Measurements from ENCODE around the gene SEPTIN6.

DNA sequence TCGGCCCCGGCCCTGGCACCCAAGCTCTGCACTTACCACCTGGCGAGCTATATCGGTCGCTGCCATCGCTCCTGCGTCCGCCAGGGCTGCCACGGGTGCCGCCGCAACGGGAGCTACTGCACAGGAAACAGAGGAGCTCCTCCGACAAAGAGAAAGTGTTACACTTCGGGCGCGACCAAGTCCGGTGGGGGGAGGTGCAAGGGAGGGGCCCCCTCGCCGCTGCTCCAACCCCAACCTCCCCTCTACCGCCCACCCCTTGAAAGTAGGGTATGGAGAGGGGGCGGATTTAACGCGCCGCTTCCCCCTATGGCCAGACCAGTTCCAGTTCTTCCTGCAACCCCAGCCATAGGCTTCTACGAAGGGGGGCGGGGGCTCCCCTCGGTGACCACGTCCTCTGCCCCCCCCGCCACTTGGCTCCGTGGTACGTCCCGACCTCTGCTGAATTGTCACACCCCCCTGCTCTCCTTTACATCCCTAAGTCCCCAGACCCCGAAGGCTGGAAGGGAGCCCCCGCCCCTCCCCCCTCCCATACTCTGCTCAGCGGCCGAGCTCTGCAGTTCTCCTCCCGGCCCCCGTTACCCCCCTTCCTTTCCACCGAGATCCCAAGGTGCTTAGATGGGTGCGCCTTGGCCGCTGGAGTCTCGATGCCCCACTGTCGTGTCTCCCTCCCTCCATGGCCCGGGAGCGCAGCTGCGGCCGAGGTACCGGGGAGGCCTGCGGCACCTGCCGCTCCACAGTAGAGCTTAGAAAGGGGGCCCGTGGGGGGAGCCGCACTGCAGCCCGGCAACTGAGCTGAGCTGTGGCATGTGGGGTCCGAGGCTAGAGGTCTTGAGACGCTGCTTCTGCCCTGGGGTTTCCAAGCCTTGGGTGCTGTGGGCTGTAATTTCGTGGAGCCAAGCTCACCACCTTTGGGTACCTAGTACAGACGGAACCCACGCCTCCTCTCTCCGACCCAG lies at the start of gene SEPTIN6:
- TF ChIP-seq, protein P1, sequence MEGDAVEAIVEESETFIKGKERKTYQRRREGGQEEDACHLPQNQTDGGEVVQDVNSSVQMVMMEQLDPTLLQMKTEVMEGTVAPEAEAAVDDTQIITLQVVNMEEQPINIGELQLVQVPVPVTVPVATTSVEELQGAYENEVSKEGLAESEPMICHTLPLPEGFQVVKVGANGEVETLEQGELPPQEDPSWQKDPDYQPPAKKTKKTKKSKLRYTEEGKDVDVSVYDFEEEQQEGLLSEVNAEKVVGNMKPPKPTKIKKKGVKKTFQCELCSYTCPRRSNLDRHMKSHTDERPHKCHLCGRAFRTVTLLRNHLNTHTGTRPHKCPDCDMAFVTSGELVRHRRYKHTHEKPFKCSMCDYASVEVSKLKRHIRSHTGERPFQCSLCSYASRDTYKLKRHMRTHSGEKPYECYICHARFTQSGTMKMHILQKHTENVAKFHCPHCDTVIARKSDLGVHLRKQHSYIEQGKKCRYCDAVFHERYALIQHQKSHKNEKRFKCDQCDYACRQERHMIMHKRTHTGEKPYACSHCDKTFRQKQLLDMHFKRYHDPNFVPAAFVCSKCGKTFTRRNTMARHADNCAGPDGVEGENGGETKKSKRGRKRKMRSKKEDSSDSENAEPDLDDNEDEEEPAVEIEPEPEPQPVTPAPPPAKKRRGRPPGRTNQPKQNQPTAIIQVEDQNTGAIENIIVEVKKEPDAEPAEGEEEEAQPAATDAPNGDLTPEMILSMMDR (IDR thresholded peaks at IDR 0.05), result peak in 4 of 6 experiments; percentile 8 to 16 (median 13)
- peak in 2 of 4 donors; percentile 56 to 75 for TF ChIP-seq POLR2A (IDR thresholded peaks at IDR 0.05)
